ENCODE results near the gene ARFGAP3. TPM values are rescaled to one million over a fixed set of nuclear protein-coding genes. Genes with fewer than 3 reads are reported as not detected.
"Not testable (repeated sequence)": the region's sequence is repeated elsewhere in the genome, so short reads cannot be mapped to it uniquely, and the experiment has no call there.

Gene ARFGAP3
- total RNA-seq, 1 experiment from 2014 or later: 16.9 TPM

- Mint-ChIP-seq H3K4me1 (no peaks in the 10 kb centered on the region), H3K36me3 (no peaks in the 10 kb centered on the region), H3K27me3 (ENCODE audit: low read depth) (no peaks in the 10 kb centered on the region), H3K4me3 (no peak overlapping the region), H3K9me3 (no peaks in the 10 kb centered on the region), H3K27ac (no peak overlapping the region)
- ATAC-seq (no peak), DNase-seq (ENCODE audit: low spot score) (no peak)
- TF ChIP-seq ZSCAN18 (CRISPR knock-in tag; IDR thresholded peaks at IDR 0.05): no peak
- ChIA-PET POLR2A (no interaction called here), CTCF (interaction anchor here (1.1 to 1.5 kb wide), 2 partner anchors 81 to 267 kb away, joined by 3 to 5 read pairs; no protein-coding TSS in a partner anchor)
These were observed 71.2 kb downstream of the ARFGAP3 start for GRCh38 chr22:42785706-42786499.

GRCh38 chr22:42782306-42782705, 74.8 kb downstream of the ARFGAP3 start:
- H3K9me3 Mint-ChIP-seq; H3K4me3 Mint-ChIP-seq; H3K36me3 Mint-ChIP-seq; H3K4me1 Mint-ChIP-seq; ATAC-seq; H3K27ac Mint-ChIP-seq; H3K27me3 Mint-ChIP-seq (ENCODE audit: low read depth); DNase-seq (ENCODE audit: low spot score): not testable (repeated sequence)
- ChIA-PET CTCF (interaction anchor here (0.7 kb wide), 3 partner anchors 37 to 176 kb away, joined by 4 to 6 read pairs (median 4); no protein-coding TSS in a partner anchor), POLR2A (interaction anchor here (0.6 kb wide), 1 partner anchor 238 kb away, joined by 4 read pairs; no protein-coding TSS in a partner anchor)

GRCh38 chr22:42780070-42780540, 77.0 kb downstream of the ARFGAP3 start:
- Mint-ChIP-seq H3K36me3 (no peaks in the 10 kb centered on the region), H3K9me3 (no peaks in the 10 kb centered on the region), H3K4me3 (no peak overlapping the region), H3K27me3 (ENCODE audit: low read depth) (no peaks in the 10 kb centered on the region), H3K27ac (no peak overlapping the region), H3K4me1 (no peaks in the 10 kb centered on the region)
- ChIA-PET CTCF (interaction anchor here (0.9 to 1.3 kb wide), 3 partner anchors 13 to 273 kb away, joined by 3 to 4 read pairs (median 3); no protein-coding TSS in a partner anchor), POLR2A (no interaction called here)
- peak; percentile 42 for DNase-seq (ENCODE audit: low spot score)
- ATAC-seq: peak; percentile 98
- TF ChIP-seq SP1 (CRISPR knock-in tag; conservative IDR thresholded peaks at IDR 0.05): no peak
- no peak for TF ChIP-seq AFF4 (CRISPR knock-in tag; IDR thresholded peaks at IDR 0.05; ENCODE audit: borderline replicate concordance)
- peak; percentile 73 for TF ChIP-seq CTCF (IDR thresholded peaks at IDR 0.05)
- no peak for TF ChIP-seq TCF7 (CRISPR knock-in tag; IDR thresholded peaks at IDR 0.05; ENCODE audit: low read depth)

- ChIA-PET CTCF (no interaction called here), POLR2A (no interaction called here)
- H3K27me3 Mint-ChIP-seq (ENCODE audit: low read depth): no peaks in the 10 kb centered on the region
- no peak for DNase-seq (ENCODE audit: low spot score)
- no peaks in the 10 kb centered on the region for H3K36me3 Mint-ChIP-seq
- ATAC-seq: no peak
- H3K9me3 Mint-ChIP-seq: no peaks in the 10 kb centered on the region
- no peak overlapping the region for H3K4me3 Mint-ChIP-seq
- peaks cover 11% of the 10 kb centered on the region for H3K4me1 Mint-ChIP-seq
- no peak overlapping the region for H3K27ac Mint-ChIP-seq
- no peak for TF ChIP-seq PRRX2 (CRISPR knock-in tag; IDR thresholded peaks at IDR 0.05)
- TF ChIP-seq E2F4 (CRISPR knock-in tag; IDR thresholded peaks at IDR 0.05; ENCODE audit: borderline replicate concordance, low read depth): no peak
- TF ChIP-seq SMAD4 (CRISPR knock-in tag; IDR thresholded peaks at IDR 0.05): no peak
- TF ChIP-seq TCF7 (CRISPR knock-in tag; IDR thresholded peaks at IDR 0.05; ENCODE audit: low read depth): no peak
- TF ChIP-seq JAZF1 (CRISPR knock-in tag; IDR thresholded peaks at IDR 0.05): no peak
- TF ChIP-seq CDX4 (CRISPR knock-in tag; IDR thresholded peaks at IDR 0.05; ENCODE audit: borderline replicate concordance): no peak
- TF ChIP-seq ZNF671 (CRISPR knock-in tag; IDR thresholded peaks at IDR 0.05): no peak
- TF ChIP-seq ZNF263 (CRISPR knock-in tag; IDR thresholded peaks at IDR 0.05; ENCODE audit: low read depth): no peak
- TF ChIP-seq FOXJ3 (CRISPR knock-in tag; IDR thresholded peaks at IDR 0.05; ENCODE audit: borderline replicate concordance): no peak
- no peak for TF ChIP-seq ESRRA (CRISPR knock-in tag; IDR thresholded peaks at IDR 0.05; ENCODE audit: borderline replicate concordance)
- no peak for TF ChIP-seq ZSCAN18 (CRISPR knock-in tag; IDR thresholded peaks at IDR 0.05)
- TF ChIP-seq TEAD4 (CRISPR knock-in tag; IDR thresholded peaks at IDR 0.05): no peak
These were observed 79.9 kb downstream of the ARFGAP3 start for GRCh38 chr22:42777126-42777525.

Measured in WTC11 (cell line).